ENCODE data around the gene PDE3A.

GRCh38 chr12:20625531-20625930 lies 257.2 kb downstream of the PDE3A start:
- TF ChIP-seq CHD1 (IDR thresholded peaks at IDR 0.05; ENCODE audit: low read depth, low read length) (no peak), POLR2A (IDR thresholded peaks at IDR 0.05; ENCODE audit: low read depth, low read length) (no peak), NFE2L2 (IDR thresholded peaks at IDR 0.05; ENCODE audit: low read depth, low read length) (no peak)

Measured in IMR-90 (cell line).